HG02852 (cell line): ENCODE results near the gene TBCK.
A peak's percentile ranks its signal among the peaks of the same experiment; 100 is the strongest.
"Not testable (repeated sequence)": the region's sequence is repeated elsewhere in the genome, so short reads cannot be mapped to it uniquely, and the experiment has no call there.

Experiments
- ATAC-seq: cut with Tn5 transposase; IDR thresholded peaks from one replicate; pipeline ENCODE4 v1.9.1; 2021; ENCODE audit warnings: mild to moderate bottlenecking, moderate library complexity; ENCODE audit not compliant: unreplicated experiment

Gene TBCK

GRCh38 chr4:106132045-106132444 lies 184.0 kb downstream of the TBCK start:
- no peak for ATAC-seq

GRCh38 chr4:106126062-106126461 lies 189.9 kb downstream of the TBCK start:
- ATAC-seq, result no peak

- ATAC-seq, result not testable (repeated sequence)
Measured at GRCh38 chr4:106119949-106120555, 196.0 kb downstream of the TBCK start.

GRCh38 chr4:106116025-106116424 lies 200.0 kb downstream of the TBCK start:
- ATAC-seq, result no peak

- ATAC-seq, result no peak
Measured at GRCh38 chr4:106114270-106114669, 201.7 kb downstream of the TBCK start.

GRCh38 chr4:106111778-106112469 lies 204.1 kb downstream of the TBCK start:
- not testable (repeated sequence) for ATAC-seq

GRCh38 chr4:106109929-106110328 lies 206.1 kb downstream of the TBCK start:
- ATAC-seq, result no peak

GRCh38 chr4:106105697-106106096 lies 210.3 kb downstream of the TBCK start:
- no peak for ATAC-seq

- ATAC-seq, result no peak
Measured at GRCh38 chr4:106104276-106104675, 211.7 kb downstream of the TBCK start.

GRCh38 chr4:106096454-106096853 lies 219.6 kb downstream of the TBCK start:
- no peak for ATAC-seq

GRCh38 chr4:106095408-106095807 lies 220.6 kb downstream of the TBCK start:
- no peak for ATAC-seq

- ATAC-seq, result no peak
Measured at GRCh38 chr4:106092361-106093040, 223.5 kb downstream of the TBCK start.

GRCh38 chr4:106090826-106091225 lies 225.2 kb downstream of the TBCK start:
- no peak for ATAC-seq

GRCh38 chr4:106083065-106083464 lies 232.9 kb downstream of the TBCK start:
- ATAC-seq, result no peak

- ATAC-seq, result no peak
Measured at GRCh38 chr4:106080376-106080775, 235.6 kb downstream of the TBCK start.

- ATAC-seq, result no peak
Measured at GRCh38 chr4:106079616-106080015, 236.4 kb downstream of the TBCK start.

- no peak for ATAC-seq
Measured at GRCh38 chr4:106065018-106065417, 251.0 kb downstream of the TBCK start.

- ATAC-seq, result no peak
Measured at GRCh38 chr4:106063009-106063408, 253.0 kb downstream of the TBCK start.

GRCh38 chr4:106062452-106062875 lies 253.5 kb downstream of the TBCK start:
- no peak for ATAC-seq

- ATAC-seq, result no peak
Measured at GRCh38 chr4:106058921-106059320, 257.1 kb downstream of the TBCK start.

- ATAC-seq, result peak; percentile 68
Measured at GRCh38 chr4:106056914-106057313, 259.1 kb downstream of the TBCK start.

- ATAC-seq, result no peak
Measured at GRCh38 chr4:106051514-106051913, 264.5 kb downstream of the TBCK start.
